NCI-H2029 (cell line): ENCODE measurements around the gene FOXK1.
"Not testable (repeated sequence)": the region's sequence is repeated elsewhere in the genome, so short reads cannot be mapped to it uniquely, and the experiment has no call there.

ENCODE experiments used
- DNase-seq: peaks from one replicate; lab custom pipeline; 2025; lab: John Stamatoyannopoulos, UW

Gene FOXK1

GRCh38 chr7:4800926-4801838 lies 119.1 kb downstream of the FOXK1 start:
- no peak for DNase-seq

GRCh38 chr7:4801839-4802231 lies 119.7 kb downstream of the FOXK1 start:
- no peak for DNase-seq

- not testable (repeated sequence) for DNase-seq
Observed at GRCh38 chr7:4802577-4802976, 120.5 kb downstream of the FOXK1 start.

GRCh38 chr7:4803397-4804241 lies 121.5 kb downstream of the FOXK1 start:
- DNase-seq: no peak

- DNase-seq: no peak
Observed at GRCh38 chr7:4805110-4805983, 123.3 kb downstream of the FOXK1 start.

GRCh38 chr7:4805984-4806300 lies 123.8 kb downstream of the FOXK1 start:
- DNase-seq: no peak

GRCh38 chr7:4806983-4807597 lies 125.0 kb downstream of the FOXK1 start:
- no peak for DNase-seq

- no peak for DNase-seq
Observed at GRCh38 chr7:4807598-4808016, 125.5 kb downstream of the FOXK1 start.

- DNase-seq: no peak
Observed at GRCh38 chr7:4808026-4808425, 125.9 kb downstream of the FOXK1 start.

GRCh38 chr7:4808565-4808964 lies 126.5 kb downstream of the FOXK1 start:
- DNase-seq: no peak

- no peak for DNase-seq
Observed at GRCh38 chr7:4809091-4809591, 127.0 kb downstream of the FOXK1 start.

GRCh38 chr7:4809666-4810065 lies 127.6 kb downstream of the FOXK1 start:
- no peak for DNase-seq

GRCh38 chr7:4814433-4814832 lies 132.3 kb downstream of the FOXK1 start:
- no peak for DNase-seq

- DNase-seq: no peak
Observed at GRCh38 chr7:4815121-4815520, 133.0 kb downstream of the FOXK1 start.

GRCh38 chr7:4815609-4816418 lies 133.7 kb downstream of the FOXK1 start:
- DNase-seq: no peak

GRCh38 chr7:4816419-4817080 lies 134.5 kb downstream of the FOXK1 start:
- DNase-seq: no peak

- no peak for DNase-seq
Observed at GRCh38 chr7:4817178-4817901, 135.2 kb downstream of the FOXK1 start.

GRCh38 chr7:4818000-4818794 lies 136.1 kb downstream of the FOXK1 start:
- no peak for DNase-seq
